A549 (cell line): ENCODE data around the gene BCAT1. TPM values are rescaled to one million over a fixed set of nuclear protein-coding genes. Genes with fewer than 3 reads are reported as not detected.

Experiments
- ATAC-seq, 2 experiments: fragments of 200-7000 bp in 1 of 2; fragments of >200 bp in 1 of 2; cut with Nextera tagmentation in 1 of 2; cut with Tn5 transposase in 1 of 2; 3 replicates each; pipeline versions ENCODE4 v1.8.0 to v1.9.1; 2018 to 2020; ENCODE audit warnings: mild to moderate bottlenecking in 1 of 2, moderate library complexity in 1 of 2
- CTCF ChIA-PET: fragments of 300-600 bp; sonication (Branson Sonifier 250); formaldehyde crosslinking; extraction: SDS; loops from one replicate; lab custom pipeline; 2021; ENCODE audit warnings: antibody characterized with exemption, inconsistent platforms; lab: Yijun Ruan, JAX
- POLR2A ChIA-PET: fragments of 350-600 bp; formaldehyde crosslinking; extraction: SDS; loops from one replicate; lab custom pipeline; 2021; ENCODE audit warnings: antibody characterized with exemption, inconsistent platforms; lab: Yijun Ruan, JAX
- DNase-seq, 2 experiments: peaks; one replicate each; pipeline versions ENCODE4 v3.0.0 to v3.0.0-alpha.2; 2011 to 2016; ENCODE audit warnings: low read depth in 1 of 2, low spot score in 1 of 2
- FAIRE-seq: peaks from 2 replicates; lab custom pipeline; 2011; peaks lifted over from hg19 to GRCh38; lab: Jason Lieb, UNC
- H3K27ac ChIP-seq, 2 experiments: fragments of >200 bp; sonication (Bioruptor Twin); formaldehyde crosslinking; 3 replicates each; pipeline ENCODE4 v1.5.1; 2016 to 2017
- H3K4me1 ChIP-seq: fragments of >200 bp; sonication (Bioruptor Twin); formaldehyde crosslinking; 3 replicates; pipeline ENCODE4 v1.6.1; 2016
- H3K4me2 ChIP-seq: fragments of >200 bp; sonication (Bioruptor Twin); formaldehyde crosslinking; 3 replicates; pipeline ENCODE4 v1.6.1; 2016
- H3K4me3 ChIP-seq: fragments of >200 bp; sonication (Bioruptor Twin); formaldehyde crosslinking; 3 replicates; pipeline ENCODE4 v1.5.1; 2016
- H3K9me3 ChIP-seq: fragments of >200 bp; sonication (Bioruptor Twin); formaldehyde crosslinking; 3 replicates; pipeline ENCODE4 v1.6.1; 2016
- CBX2 ChIP-seq: fragments of 200-600 bp; sonication (generic); IDR thresholded peaks from 2 replicates; pipeline ENCODE4 v1.6.1; 2016; ENCODE audit warnings: low read depth, mild to moderate bottlenecking, borderline replicate concordance
- CBX8 ChIP-seq: fragments of 200-600 bp; sonication (generic); IDR thresholded peaks from 2 replicates; pipeline ENCODE4 v1.6.1; 2016
- CHD2 ChIP-seq: fragments of 150-350 bp; IDR thresholded peaks from 2 replicates; pipeline ENCODE4 v1.6.1; 2014; ENCODE audit warnings: low read length; ENCODE audit not compliant: partially characterized antibody
- CHD4 ChIP-seq: fragments of 200-600 bp; sonication (generic); IDR thresholded peaks from 2 replicates; pipeline ENCODE4 v1.6.1; 2016; ENCODE audit warnings: antibody characterized with exemption, mild to moderate bottlenecking, borderline replicate concordance
- FOSL2 ChIP-seq, 2 experiments: fragments of 450-650 bp in 1 of 2; fragments of >200 bp in 1 of 2; sonication (Bioruptor Twin) in 1 of 2; formaldehyde crosslinking; IDR thresholded peaks; 2 replicates each; pipeline versions ENCODE4 v1.5.0 to v1.6.1; 2016 to 2020; ENCODE audit warnings: mild to moderate bottlenecking in 1 of 2, moderate library complexity in 1 of 2
- HDAC2 ChIP-seq: fragments of 200-600 bp; sonication (generic); IDR thresholded peaks from 2 replicates; pipeline ENCODE4 v1.6.1; 2016
- HOXB13 ChIP-seq: fragments of 250-450 bp; sonication (Bioruptor Pico); IDR thresholded peaks from 2 replicates; pipeline ENCODE4 v1.5.0; 2020; ENCODE audit warnings: low read depth, mild to moderate bottlenecking, moderate library complexity
- NFE2L2 ChIP-seq: fragments of 150-350 bp; conservative IDR thresholded peaks from 2 replicates; pipeline ENCODE4 v1.6.1; 2014; ENCODE audit warnings: low read length
- NPAS2 ChIP-seq: fragments of 250-450 bp; sonication (Bioruptor Pico); IDR thresholded peaks from 2 replicates; pipeline ENCODE4 v1.8.0; 2022; ENCODE audit warnings: mild to moderate bottlenecking, moderate library complexity, borderline replicate concordance
- NR3C1 ChIP-seq: fragments of >200 bp; sonication (Bioruptor Twin); formaldehyde crosslinking; IDR thresholded peaks from 3 replicates; pipeline ENCODE4 v1.6.1; 2017
- POLR2A ChIP-seq: IDR thresholded peaks from 2 replicates; pipeline ENCODE4 v1.6.1; 2012; ENCODE audit warnings: mild to moderate bottlenecking, low read length
- RAD21 ChIP-seq, 2 experiments: fragments of >200 bp in 1 of 2; sonication (Bioruptor Twin) in 1 of 2; formaldehyde crosslinking in 1 of 2; IDR thresholded peaks in 1 of 2; conservative IDR thresholded peaks in 1 of 2; 2 replicates in 1 of 2; 3 replicates in 1 of 2; pipeline ENCODE4 v1.6.1; 2012 to 2018; ENCODE audit warnings: inconsistent platforms in 1 of 2
- RARB ChIP-seq: fragments of 250-450 bp; sonication (Bioruptor Pico); IDR thresholded peaks from 2 replicates; pipeline ENCODE4 v1.8.0; 2021; ENCODE audit warnings: mild to moderate bottlenecking, moderate library complexity
- REST ChIP-seq: fragments of 200-600 bp; sonication (generic); IDR thresholded peaks from 2 replicates; pipeline ENCODE4 v1.6.1; 2016; ENCODE audit warnings: antibody characterized with exemption, mild to moderate bottlenecking, moderate library complexity
- RFX5 ChIP-seq: fragments of 450-650 bp; IDR thresholded peaks from 2 replicates; pipeline ENCODE4 v1.7.1; 2014; ENCODE audit warnings: antibody characterized with exemption, mild to moderate bottlenecking, moderate library complexity
- SMC3 ChIP-seq: fragments of >200 bp; sonication (Bioruptor Twin); formaldehyde crosslinking; IDR thresholded peaks from 3 replicates; pipeline ENCODE4 v1.6.1; 2018; ENCODE audit warnings: inconsistent platforms
- ZC3H11A ChIP-seq: fragments of 450-650 bp; IDR thresholded peaks from 2 replicates; pipeline ENCODE4 v1.6.1; 2014; ENCODE audit warnings: antibody characterized with exemption, mild to moderate bottlenecking
- ZFP36 ChIP-seq: fragments of 450-650 bp; IDR thresholded peaks from 2 replicates; pipeline ENCODE4 v1.6.1; 2014; ENCODE audit warnings: borderline replicate concordance; ENCODE audit not compliant: partially characterized antibody
- ZNF302 ChIP-seq: fragments of 250-450 bp; sonication (Bioruptor Pico); IDR thresholded peaks from 2 replicates; pipeline ENCODE4 v1.9.0; 2021; ENCODE audit warnings: inconsistent platforms, mild to moderate bottlenecking, moderate library complexity
- ZSCAN20 ChIP-seq: fragments of 250-450 bp; sonication (Bioruptor Pico); IDR thresholded peaks from 2 replicates; pipeline ENCODE4 v1.8.0; 2022; ENCODE audit warnings: mild to moderate bottlenecking, moderate library complexity
- WGBS: methylation state at CpG from one replicate; pipeline ENCODE4 v1.1.6; 2017; ENCODE audit errors: missing lambda C conversion rate; 5-methylcytosine and 5-hydroxymethylcytosine counted together
- polyA plus RNA-seq, 4 experiments: library from polyadenylated mRNA; depleted of rRNA in 3 of 4; stranded (reverse); fragments of >200 nt; fragmentation: RNase III in 1 of 4; extraction: RNeasy Plus Mini Kit Qiagen cat#74134 plus additional on column Dnase treatment in 1 of 4; gene quantifications; 2 replicates in 3 of 4; 3 replicates in 1 of 4; pipeline ENCODE4 v1.2.3, GENCODE V29; 2011 to 2017
- TF ChIP-seq, protein P1 (sequence below): IDR thresholded peaks from 2 replicates; pipeline ENCODE4 v1.6.1; 2012

BCAT1 gene
- polyA plus RNA-seq, 2 of the 4 experiments (the other 2 are of a cell fraction) = 10.5 to 14.6 TPM

DNA sequence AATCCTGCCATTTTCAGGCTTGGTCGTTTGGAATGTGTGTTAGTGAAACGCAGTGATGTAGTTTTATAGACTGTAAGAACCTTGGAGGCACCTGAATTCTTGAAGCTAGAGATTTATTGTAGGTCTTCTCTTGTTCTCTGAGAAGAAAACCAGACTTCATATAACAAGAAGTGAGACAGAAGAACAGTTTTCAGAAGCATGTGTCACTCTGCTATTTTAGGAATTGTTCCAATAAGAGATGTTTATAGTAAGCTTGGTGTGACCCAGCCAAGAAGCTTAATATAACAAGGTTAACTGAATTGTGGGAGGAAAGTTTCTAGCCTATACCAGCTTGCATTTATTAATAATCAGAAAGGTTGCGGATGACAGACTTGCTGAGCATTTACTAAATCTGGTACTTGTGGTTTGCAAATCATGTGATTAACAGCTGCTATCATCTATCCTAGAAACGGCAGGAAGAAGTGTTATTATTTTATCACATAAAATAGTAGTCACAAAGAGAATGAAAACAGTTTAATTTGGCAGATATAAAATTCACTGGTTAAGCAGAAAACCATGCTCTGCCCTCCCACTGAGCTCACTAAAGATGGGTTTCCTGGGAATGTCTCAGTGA lies 49.2 kb upstream of the BCAT1 start:
- WGBS = 25% methylated on average over 4 of the region's 4 CpGs
- no peak overlapping the region for H3K4me3 ChIP-seq
- no peak overlapping the region for H3K27ac ChIP-seq
- TF ChIP-seq CHD2 = no peak
- no peak for TF ChIP-seq NFE2L2
- TF ChIP-seq, all 56 proteins: peak for 0
- no peaks in the 10 kb centered on the region for H3K9me3 ChIP-seq
- no peak for ATAC-seq
- DNase-seq = no peak
- FAIRE-seq = no peak
- ChIA-PET CTCF (interaction anchor here (0.7 to 1.2 kb wide), 2 partner anchors 133 to 157 kb away, joined by 3 read pairs; no protein-coding TSS in a partner anchor), POLR2A (interaction anchor here (0.6 to 1.6 kb wide), 2 partner anchors 15 to 377 kb away, joined by 3 to 4 read pairs; no protein-coding TSS in a partner anchor)
- no peak overlapping the region for H3K4me2 ChIP-seq
- no peaks in the 10 kb centered on the region for H3K4me1 ChIP-seq

- CTCF ChIA-PET = interaction anchor here (0.7 to 1.2 kb wide), 3 partner anchors 28 to 158 kb away, joined by 3 read pairs; no protein-coding TSS in a partner anchor
Measured at GRCh38 chr12:24997496-24997895, 48.6 kb upstream of the BCAT1 start.

GRCh38 chr12:24996820-24997219 lies 47.9 kb upstream of the BCAT1 start:
- Histone ChIP-seq H3K4me1 (no peaks in the 10 kb centered on the region), H3K27ac (no peak overlapping the region), H3K4me2 (no peak overlapping the region), H3K9me3 (no peaks in the 10 kb centered on the region), H3K4me3 (no peak overlapping the region)
- ATAC-seq (no peak), DNase-seq (no peak), FAIRE-seq (no peak)
- TF ChIP-seq ZFP36 = no peak
- TF ChIP-seq NFE2L2 = no peak
- TF ChIP-seq HOXB13 (CRISPR knock-in tag) = no peak
- no peak for TF ChIP-seq NPAS2
- ChIA-PET CTCF (interaction anchor here (1.1 kb wide), 1 partner anchor 29 kb away, joined by 3 read pairs; no protein-coding TSS in a partner anchor), POLR2A (no interaction called here)
- WGBS = 75% methylated on average over 5 of the region's 5 CpGs

More at GRCh38 chr12:24997496-24997895, 48.6 kb upstream of the BCAT1 start:
- no peak for ATAC-seq
- no peaks in the 10 kb centered on the region for H3K9me3 ChIP-seq
- TF ChIP-seq RAD21 (conservative IDR thresholded peaks at IDR 0.05 in 1 of 2, IDR thresholded peaks at IDR 0.05 in 1 of 2) (no peak), NR3C1 (no peak), RARB (no peak), CBX8 (no peak), REST (no peak), FOSL2 (IDR thresholded peaks at IDR 0.05) (no peak), FOSL2 (CRISPR knock-in tag; IDR thresholded peaks at IDR 0.05) (no peak)
- TF ChIP-seq, protein P1, sequence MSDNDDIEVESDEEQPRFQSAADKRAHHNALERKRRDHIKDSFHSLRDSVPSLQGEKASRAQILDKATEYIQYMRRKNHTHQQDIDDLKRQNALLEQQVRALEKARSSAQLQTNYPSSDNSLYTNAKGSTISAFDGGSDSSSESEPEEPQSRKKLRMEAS = no peak
- no peak for FAIRE-seq
- WGBS = 54% methylated on average over 6 of the region's 6 CpGs
- H3K4me3 ChIP-seq = no peak overlapping the region
- POLR2A ChIA-PET = interaction anchor here (0.6 to 1.6 kb wide), 2 partner anchors 15 to 378 kb away, joined by 3 to 4 read pairs; no protein-coding TSS in a partner anchor
- DNase-seq = no peak
- no peaks in the 10 kb centered on the region for H3K4me1 ChIP-seq
- no peak overlapping the region for H3K4me2 ChIP-seq
- no peak overlapping the region for H3K27ac ChIP-seq

- DNase-seq = no peak
- no peaks in the 10 kb centered on the region for H3K4me1 ChIP-seq
- no peaks in the 10 kb centered on the region for H3K9me3 ChIP-seq
- no peak overlapping the region for H3K27ac ChIP-seq
- FAIRE-seq = no peak
- H3K4me3 ChIP-seq = no peak overlapping the region
- no peak for ATAC-seq
- no peak overlapping the region for H3K4me2 ChIP-seq
- POLR2A ChIA-PET = no interaction called here
- 58% methylated on average over 8 of the region's 8 CpGs for WGBS
- CTCF ChIA-PET = interaction anchor here (1.1 kb wide), 1 partner anchor 29 kb away, joined by 3 read pairs; no protein-coding TSS in a partner anchor
- no peak for TF ChIP-seq CBX2
- TF ChIP-seq RFX5 = no peak
- no peak for TF ChIP-seq FOSL2 (IDR thresholded peaks at IDR 0.05)
- TF ChIP-seq FOSL2 (CRISPR knock-in tag; IDR thresholded peaks at IDR 0.05) = no peak
- TF ChIP-seq ZSCAN20 = no peak
- TF ChIP-seq HDAC2 = no peak
- TF ChIP-seq ZC3H11A = no peak
- TF ChIP-seq CHD4 = no peak
- TF ChIP-seq ZNF302 = no peak
- no peak for TF ChIP-seq ZFP36
- no peak for TF ChIP-seq REST
- no peak for TF ChIP-seq SMC3
- no peak for TF ChIP-seq POLR2A
- no peak for TF ChIP-seq NFE2L2
Measured at GRCh38 chr12:24996102-24996797, 47.3 kb upstream of the BCAT1 start.
